Activated CD8-positive, alpha-beta memory T cell treated with anti-CD3 and anti-CD28 coated beads, Interleukin-2, amount 50 U/mL, for 4 hours (primary cell): Measurements from ENCODE around the gene PPP3CA.

Source experiments
- DNase-seq: peaks from one replicate; pipeline ENCODE4 v3.0.0-alpha.2; 2020

The PPP3CA gene

DNA sequence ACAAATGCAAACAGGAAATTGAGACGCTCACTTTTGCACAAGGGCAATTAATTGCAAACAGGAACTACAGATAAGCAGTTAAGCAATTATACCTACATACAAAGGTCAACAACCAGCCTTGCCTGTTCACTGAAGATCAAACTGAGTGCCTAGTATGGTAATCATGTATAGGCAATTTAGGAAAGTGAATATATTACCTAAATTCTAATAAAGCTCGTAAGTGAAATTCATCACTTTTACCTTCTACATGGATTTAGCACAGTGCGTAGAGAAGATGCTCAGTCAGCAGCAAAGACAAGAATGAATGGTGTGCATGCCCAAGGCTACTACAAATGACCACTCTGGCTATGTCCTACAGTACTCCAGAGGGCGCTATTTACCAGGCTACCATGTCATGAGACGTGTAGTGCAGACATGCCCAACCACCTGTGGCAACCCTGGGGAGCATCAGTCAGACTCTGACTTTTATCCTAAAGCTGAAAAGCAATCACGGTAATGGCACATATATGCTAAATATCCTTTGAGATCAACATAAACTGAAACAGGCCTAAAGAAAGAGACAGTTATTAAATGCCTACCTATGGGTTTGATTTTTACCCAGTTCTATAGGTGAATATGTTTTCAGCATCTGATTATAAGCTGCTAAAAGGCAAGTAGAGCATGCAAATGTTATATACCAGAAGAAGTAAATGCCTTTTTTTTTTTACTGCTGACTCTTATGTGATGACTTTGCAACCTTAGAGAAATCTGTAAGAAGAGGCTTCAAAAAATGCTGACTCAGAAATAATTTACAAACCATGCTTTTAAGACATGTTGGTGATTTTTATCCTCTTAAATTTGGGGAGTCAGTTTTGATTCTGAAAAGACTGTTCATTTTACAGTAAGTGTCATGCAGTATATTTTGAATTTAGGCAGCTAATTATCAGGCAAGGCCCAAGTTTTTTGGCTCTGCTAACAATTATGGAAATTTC, 178.0 kb downstream of the PPP3CA start:
- DNase-seq = peak; percentile 43

DNA sequence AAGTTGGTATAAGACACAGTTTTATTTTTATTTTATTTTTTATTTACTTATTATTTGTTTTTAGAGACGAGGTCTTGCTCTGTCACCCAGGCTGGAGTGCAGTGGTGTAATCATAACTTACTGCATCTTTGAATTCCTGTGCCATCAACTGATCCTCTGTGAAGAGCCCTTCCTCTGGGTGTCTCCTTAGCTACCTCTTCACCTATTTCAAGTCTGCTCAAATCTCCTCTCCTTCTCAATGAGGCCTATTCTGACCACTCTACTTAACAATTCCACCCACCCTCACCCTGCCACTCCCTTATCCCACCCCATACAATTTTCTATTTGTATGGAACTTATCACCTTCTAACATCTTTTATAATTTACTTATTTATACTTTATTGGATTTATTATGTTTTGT, 183.4 kb downstream of the PPP3CA start:
- no peak for DNase-seq

DNA sequence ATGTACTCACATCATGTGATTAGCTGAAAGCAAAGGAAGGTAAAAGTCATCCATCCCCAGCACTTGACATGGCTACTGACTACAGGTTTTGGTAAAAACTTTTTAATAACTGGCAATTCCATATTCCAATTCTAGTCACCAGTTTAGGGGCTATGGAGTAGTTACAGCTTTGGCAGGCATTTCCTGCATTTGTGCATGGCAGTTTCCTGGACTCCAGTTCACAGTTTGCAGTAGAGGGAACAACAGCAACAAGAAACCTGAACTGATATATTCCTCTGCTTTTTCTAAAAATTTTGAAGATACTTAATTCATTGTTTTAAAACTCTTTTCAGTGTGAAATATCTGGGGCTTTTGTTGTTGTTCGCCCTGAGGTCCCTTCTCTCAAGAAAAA, 184.3 kb downstream of the PPP3CA start:
- no peak for DNase-seq

DNA sequence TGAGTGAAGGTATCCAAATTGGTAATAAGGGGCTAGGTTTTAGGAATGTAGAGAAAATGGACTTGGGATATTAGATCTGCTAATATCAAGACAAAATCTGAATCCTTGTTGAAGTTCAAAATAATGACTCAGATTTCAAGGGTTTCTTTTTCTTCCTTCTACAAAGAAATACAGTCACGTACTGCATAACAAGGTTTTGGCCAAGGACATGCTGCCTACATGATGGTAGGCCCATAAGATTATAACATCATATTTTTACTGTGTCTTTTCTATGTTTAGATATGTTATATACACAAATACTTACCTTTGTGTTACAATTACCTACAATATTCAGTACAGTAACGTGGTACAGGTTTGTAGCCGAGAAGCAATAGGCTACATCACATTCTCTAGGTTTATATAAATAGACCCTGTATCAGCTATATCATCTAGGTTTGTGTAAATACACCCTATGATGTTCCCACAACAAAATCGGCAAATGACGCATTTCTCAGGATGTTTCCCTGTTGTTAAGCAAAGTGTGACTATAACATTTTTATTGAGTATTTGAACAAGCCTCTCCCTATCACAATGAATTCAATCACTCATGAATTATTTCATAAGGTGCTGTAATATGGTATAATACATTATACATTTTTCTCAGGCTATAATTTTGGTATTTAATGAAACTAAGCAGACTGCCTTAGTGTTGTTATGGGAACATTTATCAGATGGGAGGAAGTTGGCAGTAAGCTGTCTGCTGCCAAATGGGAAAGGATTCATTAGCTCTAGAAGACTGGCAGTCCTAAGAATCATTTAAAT, 186.3 kb downstream of the PPP3CA start:
- no peak for DNase-seq

DNA sequence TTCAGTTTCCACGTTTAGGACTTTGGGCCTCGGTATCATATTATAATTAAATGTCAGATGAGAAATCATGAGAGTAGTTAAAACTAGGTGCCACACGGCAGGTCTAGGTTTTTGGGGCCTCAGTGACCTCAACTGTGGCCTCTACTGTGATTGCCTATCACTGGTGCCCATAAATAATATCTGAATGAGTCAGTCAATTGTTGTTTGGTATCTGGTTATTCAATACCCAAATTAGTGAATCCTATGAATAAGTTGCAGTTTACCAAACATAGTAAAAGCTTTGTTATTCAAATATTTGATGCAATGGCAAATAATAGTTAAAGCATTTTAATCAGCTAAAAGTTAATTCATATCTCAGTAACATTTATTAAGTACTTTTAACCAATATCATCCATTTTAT, 188.8 kb downstream of the PPP3CA start:
- DNase-seq = no peak

DNA sequence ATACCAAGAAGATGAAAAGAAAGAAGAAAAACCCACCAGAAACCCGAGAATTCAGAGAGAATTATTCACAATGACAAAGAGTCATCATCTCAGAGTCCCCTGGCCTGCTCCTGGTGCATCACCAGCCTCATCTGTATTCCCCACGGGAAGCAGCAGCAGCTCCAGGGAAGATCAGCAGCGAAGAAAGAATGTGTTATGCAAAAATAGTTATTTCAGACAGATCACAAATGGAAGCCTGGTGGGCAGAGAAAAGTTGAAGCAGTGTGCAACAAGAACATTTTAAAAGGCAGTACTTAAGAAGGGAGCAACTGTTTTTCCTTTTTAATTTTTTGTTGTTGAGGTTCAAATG, 189.2 kb downstream of the PPP3CA start:
- DNase-seq = no peak

DNA sequence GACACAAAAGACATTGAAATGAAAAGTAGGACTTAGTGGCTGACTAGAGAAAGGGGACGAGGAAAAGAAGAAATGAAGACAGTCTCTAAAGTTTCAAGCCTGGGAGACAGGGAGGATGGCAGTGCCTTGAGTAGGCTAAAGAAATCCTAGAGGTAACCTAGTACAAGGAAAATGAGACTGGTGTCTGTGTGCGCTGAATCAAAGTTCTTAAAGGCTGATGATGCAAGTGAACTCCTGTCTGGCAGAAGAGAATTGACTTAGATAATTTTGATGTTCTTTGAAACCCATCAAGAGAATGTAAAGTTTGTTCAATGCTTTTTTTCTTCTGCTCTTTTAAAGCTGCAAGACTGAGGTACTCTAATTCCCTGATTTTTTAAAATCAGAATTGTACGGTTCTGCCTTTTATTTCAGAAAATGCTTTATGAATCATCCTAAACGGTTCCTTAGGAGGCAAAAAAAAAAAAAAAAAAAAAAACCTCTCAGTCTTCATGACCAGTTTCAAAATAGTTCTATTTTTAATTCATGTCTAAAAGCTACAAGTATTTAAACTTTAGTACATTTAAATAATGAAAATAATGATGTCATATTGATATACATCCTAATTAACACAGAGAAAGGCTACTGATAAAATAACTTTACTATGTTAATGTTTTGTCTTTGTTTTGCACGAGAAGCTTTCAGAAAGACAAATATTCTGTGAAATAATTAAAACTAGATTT, 189.8 kb downstream of the PPP3CA start:
- no peak for DNase-seq

DNA sequence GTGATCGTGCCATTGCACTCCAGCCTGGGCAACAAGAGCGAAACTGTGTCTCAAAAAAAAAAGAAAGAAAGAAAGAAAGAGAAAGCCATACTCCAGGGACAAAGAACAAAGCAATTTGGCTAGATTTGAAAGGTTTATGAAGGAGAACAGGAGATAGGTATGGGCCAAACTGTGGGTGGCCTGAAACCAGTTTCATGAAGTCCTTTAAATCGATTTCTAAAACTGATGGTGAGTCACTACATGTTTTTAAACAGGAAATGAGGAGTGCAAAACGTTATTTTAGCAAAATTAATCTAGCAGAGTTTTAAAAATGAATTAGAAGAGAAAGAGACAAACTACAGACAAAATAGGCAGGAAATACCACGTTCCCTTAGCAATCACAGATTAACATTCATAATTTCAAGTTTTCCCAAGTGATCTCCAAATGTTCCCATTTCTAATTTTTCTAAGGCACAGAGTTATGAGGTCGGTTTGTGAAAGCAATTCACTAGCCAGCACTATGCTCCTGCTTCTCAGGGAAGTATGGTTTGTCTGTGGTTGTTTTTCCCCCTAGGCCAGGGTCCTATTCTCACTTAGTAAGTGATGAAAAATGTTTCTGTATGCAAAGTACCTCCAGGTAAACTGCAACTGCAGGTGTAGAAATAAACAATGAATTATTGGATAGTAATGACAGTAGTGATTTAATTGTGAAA, 190.6 kb downstream of the PPP3CA start:
- DNase-seq = no peak

DNA sequence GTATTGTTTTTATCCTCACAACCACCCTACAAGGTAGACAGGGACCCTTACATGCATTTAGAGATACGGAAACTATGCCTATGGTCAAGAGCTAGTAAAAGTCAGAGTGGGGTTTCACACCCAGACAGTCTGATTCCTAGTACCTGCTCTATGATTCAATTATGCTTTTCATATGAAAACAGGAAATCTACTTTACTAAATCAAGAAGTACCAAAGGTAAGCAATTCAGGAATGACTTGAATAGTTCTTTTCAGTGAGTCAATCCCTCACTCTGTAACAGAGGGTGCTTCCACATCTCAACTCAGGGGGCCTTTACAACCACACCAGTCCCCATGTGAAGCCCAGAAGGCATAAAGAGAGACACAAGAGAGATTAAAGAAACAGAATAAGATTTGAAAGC, 191.4 kb downstream of the PPP3CA start:
- DNase-seq = no peak

DNA sequence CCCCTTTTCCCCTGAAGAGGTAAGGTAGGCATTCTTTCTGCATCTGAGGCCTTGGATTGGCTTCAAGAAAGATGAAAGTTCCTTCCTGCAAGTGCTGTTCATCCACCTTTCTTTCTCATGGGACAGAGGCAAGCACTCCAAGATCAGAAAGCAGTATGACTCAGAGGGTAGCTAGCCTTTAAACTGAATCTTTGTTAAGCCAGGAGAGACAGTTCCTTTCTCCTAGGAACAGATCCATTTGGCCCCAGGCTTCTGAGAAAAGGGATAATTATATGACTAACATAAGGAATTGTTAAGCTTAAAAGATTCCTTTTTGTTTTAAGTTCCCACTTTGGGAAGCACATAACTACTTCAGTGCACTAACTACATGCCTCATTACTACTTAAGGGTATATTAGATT, 192.0 kb downstream of the PPP3CA start:
- no peak for DNase-seq

DNA sequence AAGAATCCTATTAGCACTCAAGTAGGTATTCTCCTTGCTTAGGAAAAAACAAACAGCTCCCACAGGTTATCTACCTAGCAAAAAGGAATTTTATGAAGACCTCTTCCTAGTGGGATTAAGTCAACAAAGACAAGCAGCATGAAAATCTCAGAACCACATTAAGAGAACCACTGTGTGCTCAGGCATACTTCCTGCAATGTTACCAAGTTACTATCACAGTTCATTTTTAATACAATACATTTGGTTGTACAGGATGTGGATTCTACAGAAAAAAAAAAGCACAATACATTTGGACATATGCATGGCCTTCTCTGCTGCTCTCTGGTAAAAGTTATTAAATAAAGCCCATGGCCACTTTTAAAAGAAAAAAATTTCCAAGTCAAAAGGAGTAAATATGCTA, 193.7 kb downstream of the PPP3CA start:
- no peak for DNase-seq

DNA sequence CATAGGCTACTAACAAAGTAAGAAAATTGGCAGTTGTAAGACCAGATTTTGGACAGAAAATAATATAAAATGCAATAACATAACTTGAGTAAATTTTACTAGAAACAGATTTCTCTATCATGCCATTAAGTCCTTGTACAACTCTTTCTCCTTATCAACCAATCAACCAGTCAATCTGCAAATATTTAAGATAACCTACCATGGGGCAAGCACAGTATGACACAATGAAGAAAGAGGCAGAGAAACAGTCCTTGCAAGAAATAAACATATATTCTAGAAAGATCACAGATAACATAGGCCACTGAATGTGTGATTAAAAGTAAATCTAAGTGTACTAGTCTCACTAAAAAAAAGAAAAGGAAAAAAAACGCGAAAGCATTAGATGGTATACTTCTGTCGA, 194.8 kb downstream of the PPP3CA start:
- no peak for DNase-seq

DNA sequence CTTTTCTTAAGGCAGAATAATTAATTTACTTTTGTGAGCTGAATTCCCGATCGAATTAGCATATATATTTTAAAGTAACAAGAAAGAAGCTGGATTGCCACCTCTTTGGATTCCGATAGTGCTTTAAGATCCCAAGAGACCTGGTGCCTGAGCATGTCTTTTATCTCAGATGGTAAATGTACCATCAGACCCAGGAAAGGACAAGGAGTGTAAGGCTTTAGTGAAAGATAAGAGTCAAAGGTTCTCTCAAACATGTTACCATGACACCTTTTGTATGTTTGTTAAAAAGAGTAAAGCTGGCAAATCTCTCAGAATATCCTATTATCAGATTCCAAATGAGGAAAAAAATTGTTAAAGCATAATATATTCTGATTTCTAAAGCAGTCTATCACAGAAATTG, 198.8 kb downstream of the PPP3CA start:
- no peak for DNase-seq

DNA sequence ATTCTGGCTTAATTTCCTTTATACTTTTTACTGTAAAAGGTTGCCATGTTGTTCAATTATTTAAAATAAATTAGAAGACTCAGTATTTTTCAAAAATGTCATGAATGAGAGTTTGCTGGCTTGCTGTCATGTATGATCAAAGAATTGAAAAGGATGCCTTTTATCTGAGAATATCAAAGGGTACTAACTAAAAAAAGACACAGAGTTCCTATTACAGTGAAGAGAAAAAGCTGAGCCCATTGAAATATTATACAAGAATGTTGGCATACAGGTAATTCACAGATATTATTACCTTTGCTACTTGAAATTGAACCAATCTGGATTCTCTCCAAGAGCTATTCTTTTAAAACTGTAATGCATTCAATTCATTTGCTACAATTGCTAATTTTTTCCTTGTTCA, 200.0 kb downstream of the PPP3CA start:
- no peak for DNase-seq

DNA sequence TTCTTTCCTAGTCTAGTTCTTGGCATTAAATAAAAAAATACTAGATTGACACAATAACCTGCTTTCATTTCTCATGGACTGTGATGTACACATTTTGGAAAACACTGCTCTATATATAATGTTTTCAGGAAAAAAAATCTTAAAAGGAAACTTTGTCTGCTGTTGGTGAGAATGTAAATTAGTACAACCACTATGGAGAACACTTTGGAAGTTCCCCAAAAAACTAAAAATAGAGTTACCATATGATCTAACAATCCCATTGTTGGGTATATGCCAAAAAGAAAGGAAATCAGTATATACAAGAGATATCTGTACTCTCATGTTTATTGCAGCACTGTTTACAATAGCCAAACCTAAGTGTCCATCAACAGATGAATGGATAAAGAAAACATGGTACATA, 202.3 kb downstream of the PPP3CA start:
- no peak for DNase-seq

DNA sequence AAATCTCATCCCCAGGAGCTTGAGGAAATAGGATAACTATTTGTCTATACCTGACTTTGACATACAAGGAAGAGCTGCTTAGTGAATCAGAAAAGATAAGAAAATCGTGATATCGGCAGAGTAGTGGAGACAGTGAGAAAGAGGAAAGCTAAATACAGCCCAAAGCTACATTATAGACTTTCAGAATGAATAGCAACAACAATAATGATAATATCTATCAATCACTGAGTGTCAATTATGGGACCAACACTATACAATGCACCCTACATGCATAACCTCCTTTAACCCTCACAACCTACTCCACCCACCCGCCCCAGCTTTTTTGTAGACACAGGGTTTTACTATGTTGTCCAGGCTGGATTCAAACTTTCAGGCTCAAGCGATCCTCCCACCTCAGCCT, 205.1 kb downstream of the PPP3CA start:
- no peak for DNase-seq

DNA sequence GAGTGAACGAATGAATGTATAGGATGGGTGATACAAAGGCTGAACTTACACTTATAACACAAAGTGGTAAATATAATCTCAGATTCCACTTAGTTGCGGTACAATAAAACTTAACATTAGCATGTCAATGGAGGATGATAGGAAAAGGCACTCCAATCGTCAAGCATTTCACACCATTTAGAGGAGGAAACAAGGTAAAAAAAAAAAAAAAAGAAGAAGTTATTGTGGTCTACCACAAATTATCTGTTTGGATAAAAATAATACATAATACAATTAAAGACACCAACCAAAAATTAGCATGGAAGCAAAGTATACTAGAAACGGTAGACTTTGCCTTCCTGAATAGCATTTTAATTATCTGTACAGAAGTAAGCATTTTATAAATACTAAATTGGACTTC, 205.5 kb downstream of the PPP3CA start:
- DNase-seq = no peak

DNA sequence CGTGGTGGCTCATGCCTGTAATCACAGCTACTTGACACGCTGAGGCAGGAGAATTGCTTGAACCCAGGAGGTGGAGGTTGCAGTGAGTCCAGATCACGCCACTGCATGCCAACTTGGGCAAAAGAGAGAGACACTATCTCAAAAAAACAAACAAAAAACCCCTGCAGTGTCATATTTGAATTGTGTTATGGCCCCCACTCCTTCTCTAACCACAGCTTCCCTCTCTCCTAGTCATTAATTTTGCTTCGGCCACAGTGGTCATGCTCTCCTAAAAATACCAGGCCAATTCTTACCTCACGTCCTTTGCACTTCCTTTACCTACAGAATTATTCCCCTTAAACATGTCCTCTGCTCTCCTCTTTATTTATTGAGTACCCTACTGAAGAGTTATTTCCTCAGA, 206.1 kb downstream of the PPP3CA start:
- no peak for DNase-seq

DNA sequence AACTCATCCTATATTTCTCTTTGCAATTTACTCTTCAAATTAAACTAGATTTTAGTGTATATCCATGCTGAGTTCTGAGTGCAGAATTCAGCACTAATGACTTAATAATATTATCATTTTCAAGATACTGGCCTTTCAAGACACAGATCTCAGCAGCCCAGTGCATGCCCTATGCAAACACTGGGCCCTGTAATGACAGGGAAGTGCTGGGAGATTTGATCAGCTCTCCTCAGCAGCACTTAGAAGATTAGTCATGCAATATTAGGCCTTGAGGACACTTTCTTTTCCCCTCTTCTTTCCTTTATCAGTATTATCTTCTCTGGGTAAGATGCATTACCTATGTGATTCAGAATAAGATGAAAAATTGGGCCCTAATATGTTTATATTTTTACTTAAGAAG, 207.1 kb downstream of the PPP3CA start:
- no peak for DNase-seq

DNA sequence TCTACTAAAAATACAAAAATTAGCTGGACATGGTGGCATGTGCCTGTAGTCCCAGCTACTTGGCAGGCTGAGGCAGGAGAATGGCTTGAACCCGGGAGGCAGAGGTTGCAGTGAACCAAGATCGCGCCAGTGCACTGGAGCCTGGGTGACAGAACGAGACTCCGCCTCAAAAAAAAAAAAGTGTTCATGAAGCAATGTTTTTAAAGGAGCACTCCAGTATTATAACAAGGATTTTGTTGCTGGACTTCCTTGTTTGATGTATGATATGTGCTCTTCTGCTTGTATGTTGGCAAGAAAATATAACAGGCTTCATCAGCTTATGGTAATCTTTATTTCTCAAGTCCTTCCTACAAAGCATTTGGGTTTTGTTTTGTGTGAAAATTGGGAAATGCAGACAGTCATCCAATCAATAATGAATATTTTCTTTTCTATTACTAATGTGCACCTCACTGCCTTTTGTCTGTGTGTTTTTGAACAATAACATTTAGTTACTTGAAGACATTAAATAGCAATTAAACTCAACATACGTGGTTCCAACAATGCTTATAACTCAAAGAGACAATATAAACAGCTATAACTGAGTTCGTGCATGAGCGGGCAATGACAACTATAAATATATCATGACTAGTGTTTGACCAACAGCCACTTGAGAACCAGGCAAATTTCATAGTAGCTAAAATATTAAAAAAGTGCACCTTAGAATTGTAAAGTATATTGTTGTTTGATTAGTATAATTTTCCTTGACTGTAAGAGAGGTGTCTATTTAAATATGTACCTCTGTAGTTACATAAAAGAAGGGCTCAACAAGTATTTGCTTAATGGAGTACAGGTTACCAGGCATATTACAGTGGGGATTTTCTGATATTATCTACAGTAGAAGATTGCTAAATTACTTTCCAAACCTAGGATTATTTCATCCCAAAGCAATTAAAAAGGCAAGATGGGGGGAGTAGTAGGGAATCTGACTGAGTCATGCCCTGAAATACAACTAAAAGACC, 210.7 kb downstream of the PPP3CA start:
- no peak for DNase-seq

DNA sequence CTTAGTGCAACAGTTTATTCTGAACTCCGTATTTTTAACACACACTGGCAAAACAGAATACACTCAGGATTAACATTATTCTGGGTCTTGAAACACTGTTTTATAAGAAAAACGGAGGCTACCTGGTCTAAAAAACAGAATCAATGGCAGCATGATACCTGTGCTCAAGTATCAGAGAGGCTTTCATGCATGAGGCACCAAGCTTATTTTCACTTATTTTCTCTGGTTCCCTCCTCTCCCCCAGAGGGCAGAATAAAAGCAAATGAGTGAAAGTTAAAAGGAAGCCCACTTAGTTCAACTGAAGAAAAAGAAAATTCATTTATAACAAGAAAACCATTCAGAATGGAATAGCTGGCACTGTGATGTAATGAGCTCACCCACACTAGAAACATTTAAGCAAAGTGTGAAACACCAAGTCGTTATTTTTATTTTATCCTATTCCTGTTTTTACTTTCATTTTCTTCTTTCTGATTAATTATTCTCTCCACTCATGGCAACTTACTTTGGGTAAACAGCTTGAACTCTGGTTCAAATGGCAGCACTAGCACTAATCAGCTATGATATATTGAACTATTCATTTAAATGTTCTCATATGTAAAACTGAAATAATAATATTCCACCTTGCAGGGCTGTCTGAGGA, 211.8 kb downstream of the PPP3CA start:
- DNase-seq = no peak
